HCT116 (cell line): Measurements from ENCODE around the gene MYO7B. TPM values are rescaled to one million over a fixed set of nuclear protein-coding genes. Genes with fewer than 3 reads are reported as not detected.

Experiments
- ATAC-seq: fragments of 200-7000 bp; cut with Tn5 transposase; 2 replicates; pipeline ENCODE4 v1.9.1; 2020; ENCODE audit warnings: mild to moderate bottlenecking, moderate library complexity
- BruUV-seq: library from RNA; stranded (reverse); fragments of 400-500 nt; replicated peaks from 2 replicates; lab custom pipeline; 2021; lab: Mats Ljungman, UMichigan
- CTCF ChIA-PET: fragments of 300-600 bp; sonication (Branson Sonifier 250); formaldehyde crosslinking; loops from one replicate; lab custom pipeline; 2021; ENCODE audit warnings: antibody characterized with exemption; lab: Charles Lee
- POLR2A ChIA-PET: fragments of 300-600, 350-600 bp; sonication (Branson Sonifier 250); formaldehyde crosslinking; loops from one replicate; lab custom pipeline; 2021; ENCODE audit warnings: antibody characterized with exemption; lab: Charles Lee
- RAD21 ChIA-PET, 2 experiments: fragments of 300-600 bp; sonication (Branson Sonifier 250); formaldehyde crosslinking; loops; one replicate each; lab custom pipeline; 2023; ENCODE audit warnings: low total read pairs in 2 of 2; ENCODE audit not compliant: uncharacterized antibody in 2 of 2, unreplicated experiment in 2 of 2, low non-redundant PET in 1 of 2; lab: Charles Lee
- DNase-seq: peaks from one replicate; pipeline ENCODE4 v3.0.0-alpha.2; 2010; ENCODE audit warnings: low read depth, low spot score
- H2AFZ ChIP-seq: fragments of 200-600 bp; shearing (Covaris generic), sonication (generic); 2 replicates; pipeline ENCODE4 v1.6.1; 2017; ENCODE audit warnings: low read depth, mixed run types, mixed read lengths, antibody characterized with exemption, low read length; ENCODE audit not compliant: poor library complexity, severe bottlenecking
- H3K27ac ChIP-seq: 2 replicates; pipeline ENCODE4 v1.5.1; 2012; ENCODE audit warnings: low read depth, low read length
- H3K27me3 ChIP-seq: fragments of 200-600 bp; sonication (generic); 2 replicates; pipeline ENCODE4 v1.6.1; 2016; ENCODE audit warnings: mixed run types, low read length, mixed read lengths; ENCODE audit not compliant: insufficient read depth
- H3K36me3 ChIP-seq, 2 experiments: fragments of 200-500 bp in 1 of 2; fragments of 200-600 bp in 1 of 2; sonication (Bioruptor generic) in 1 of 2; sonication (generic) in 1 of 2; 2 replicates each; pipeline versions ENCODE4 v1.5.1 to v1.6.1; 2014 to 2016; ENCODE audit warnings: low read length in 2 of 2, inconsistent platforms in 1 of 2, mixed read lengths in 1 of 2, mixed run types in 1 of 2; ENCODE audit not compliant: insufficient read depth in 2 of 2, control insufficient read depth in 1 of 2
- H3K4me1 ChIP-seq, 2 experiments: fragments of 200-600 bp in 1 of 2; sonication (generic) in 1 of 2; 2 replicates each; pipeline versions ENCODE4 v1.5.1 to v1.6.1; 2012 to 2017; ENCODE audit warnings: low read length in 2 of 2, inconsistent platforms in 1 of 2, mild to moderate bottlenecking in 1 of 2, mixed read lengths in 1 of 2, mixed run types in 1 of 2, moderate library complexity in 1 of 2; ENCODE audit not compliant: insufficient read depth in 2 of 2, control insufficient read depth in 1 of 2
- H3K4me2 ChIP-seq: fragments of 200-600 bp; sonication (generic); 2 replicates; pipeline ENCODE4 v1.6.1; 2017; ENCODE audit warnings: mixed run types, low read length, mixed read lengths
- H3K4me3 ChIP-seq, 2 experiments: fragments of 200-600 bp in 1 of 2; sonication (generic) in 1 of 2; replicated peaks in 1 of 2; 2 replicates each; pipeline ENCODE4 v1.5.1; 2011 to 2016; ENCODE audit warnings: low read length in 2 of 2, control low read depth in 1 of 2, low read depth in 1 of 2, mild to moderate bottlenecking in 1 of 2, mixed read lengths in 1 of 2, mixed run types in 1 of 2
- H3K79me2 ChIP-seq: fragments of 200-600 bp; sonication (generic); 2 replicates; pipeline ENCODE4 v1.6.1; 2017; ENCODE audit warnings: mild to moderate bottlenecking, mixed run types, low read length, moderate library complexity, mixed read lengths; ENCODE audit not compliant: insufficient read depth
- H3K9ac ChIP-seq: fragments of 200-600 bp; sonication (generic); 2 replicates; pipeline ENCODE4 v1.6.1; 2016; ENCODE audit warnings: low read length, mixed read lengths
- H3K9me2 ChIP-seq: fragments of 200-600 bp; sonication (generic), shearing (Covaris generic); 2 replicates; pipeline ENCODE4 v1.6.1; 2017; ENCODE audit warnings: mixed run types, mild to moderate bottlenecking, moderate library complexity; ENCODE audit not compliant: insufficient read depth
- H3K9me3 ChIP-seq, 2 experiments: fragments of 200-500 bp in 1 of 2; fragments of 200-600 bp in 1 of 2; sonication (Bioruptor generic) in 1 of 2; sonication (generic) in 1 of 2; 2 replicates each; pipeline ENCODE4 v1.6.1; 2014 to 2017; ENCODE audit warnings: low read length in 2 of 2, mixed read lengths in 2 of 2, inconsistent platforms in 1 of 2, low read depth in 1 of 2, mild to moderate bottlenecking in 1 of 2, mixed run types in 1 of 2, moderate library complexity in 1 of 2; ENCODE audit not compliant: control insufficient read depth in 1 of 2, insufficient read depth in 1 of 2
- H4K20me1 ChIP-seq: fragments of 200-600 bp; sonication (generic), shearing (Covaris generic); 2 replicates; pipeline ENCODE4 v1.6.1; 2017; ENCODE audit warnings: mixed run types, mild to moderate bottlenecking, moderate library complexity; ENCODE audit not compliant: insufficient read depth
- EGR1 ChIP-seq: IDR thresholded peaks from 2 replicates; pipeline ENCODE4 v1.6.1; 2012; ENCODE audit warnings: low read depth
- EZH2 ChIP-seq: fragments of 200-600 bp; sonication (generic); IDR thresholded peaks from 2 replicates; pipeline ENCODE4 v1.6.1; 2017; ENCODE audit warnings: antibody characterized with exemption, mixed run types
- JUND ChIP-seq: IDR thresholded peaks from 2 replicates; pipeline ENCODE4 v1.6.1; 2012
- TCF7L2 ChIP-seq: IDR thresholded peaks from 2 replicates; pipeline ENCODE4 v1.7.0; 2011; ENCODE audit warnings: borderline replicate concordance, inconsistent platforms; ENCODE audit not compliant: insufficient read depth, insufficient read length; ENCODE audit errors: extremely low read depth
- ZFX ChIP-seq: fragments of 450-650 bp; IDR thresholded peaks from 2 replicates; pipeline ENCODE4 v1.6.1; 2017
- ZNF274 ChIP-seq: fragments of 200-500 bp; sonication (Bioruptor generic); IDR thresholded peaks from 2 replicates; pipeline ENCODE4 v1.6.1; 2014; ENCODE audit warnings: mild to moderate bottlenecking, low read depth, low read length, inconsistent platforms
- intact Hi-C: fragments of 100-400 bp; cut with micrococcal nuclease; formaldehyde crosslinking; loops from 2 replicates; pipeline ENCODE4 v1.10.0; 2022
- total RNA-seq: library from RNA; stranded (reverse); gene quantifications from one replicate; pipeline ENCODE4 v1.2.1, GENCODE V29; 2021; ENCODE audit not compliant: unreplicated experiment
- TF ChIP-seq, protein P1 (sequence below): IDR thresholded peaks from 2 replicates; pipeline ENCODE4 v1.6.1; 2011; ENCODE audit warnings: mild to moderate bottlenecking, low read length, moderate library complexity; ENCODE audit not compliant: insufficient replicate concordance; ENCODE audit errors: extremely low read depth
- TF ChIP-seq, protein P2 (sequence below): IDR thresholded peaks from 2 replicates; pipeline ENCODE4 v1.6.1; 2012

Gene MYO7B
- total RNA-seq, 1 experiment from 2014 or later, result 0.07 TPM

DNA sequence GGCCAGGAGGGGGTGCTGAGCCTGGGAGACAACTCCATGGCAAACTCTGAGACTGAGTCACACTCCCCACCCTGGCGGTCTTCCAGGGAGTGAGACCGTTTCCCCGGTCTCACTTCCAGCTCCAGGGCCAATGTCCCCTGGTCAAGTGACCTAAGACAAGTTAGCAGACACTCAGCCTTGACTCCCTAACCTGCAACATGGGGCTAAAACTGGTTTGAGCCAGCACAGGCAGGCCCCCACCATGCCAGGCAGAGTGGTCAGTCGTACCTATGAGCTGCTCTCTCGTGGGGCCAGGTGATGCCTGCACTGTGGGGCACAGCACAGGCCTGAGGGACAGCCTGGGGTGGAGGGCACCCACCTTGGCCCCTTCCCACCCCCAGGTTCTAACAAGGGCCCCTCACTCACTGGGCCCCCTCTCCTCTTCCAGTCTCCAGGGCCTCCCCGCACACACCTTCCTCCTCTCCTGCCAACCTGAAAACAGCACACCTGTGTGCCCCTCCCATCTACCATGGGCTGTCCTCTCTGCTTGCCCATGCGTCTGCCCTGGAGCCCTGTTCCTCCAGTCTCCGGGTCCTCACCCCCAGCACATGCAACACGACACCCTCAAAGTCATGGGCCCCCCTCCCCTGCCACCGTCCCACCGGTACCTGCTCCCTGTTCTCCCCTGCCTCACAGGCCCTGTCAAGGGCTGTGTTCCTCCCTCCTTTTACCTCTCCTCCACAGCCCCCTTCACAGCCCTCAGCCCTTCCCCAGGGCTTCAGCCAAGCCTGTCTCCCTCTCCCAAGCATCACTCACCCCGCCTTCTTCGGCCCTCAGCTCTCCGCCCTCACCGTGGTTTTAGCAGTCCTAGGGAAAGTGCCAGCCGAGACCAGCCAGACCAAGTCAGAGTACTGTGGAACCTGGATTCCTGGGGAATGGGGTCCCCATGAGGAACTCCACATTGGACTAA is 112.0 kb downstream of the MYO7B start (continued):
- TF ChIP-seq JUND, result no peak
- no peak for TF ChIP-seq EGR1
- TF ChIP-seq, protein P1, sequence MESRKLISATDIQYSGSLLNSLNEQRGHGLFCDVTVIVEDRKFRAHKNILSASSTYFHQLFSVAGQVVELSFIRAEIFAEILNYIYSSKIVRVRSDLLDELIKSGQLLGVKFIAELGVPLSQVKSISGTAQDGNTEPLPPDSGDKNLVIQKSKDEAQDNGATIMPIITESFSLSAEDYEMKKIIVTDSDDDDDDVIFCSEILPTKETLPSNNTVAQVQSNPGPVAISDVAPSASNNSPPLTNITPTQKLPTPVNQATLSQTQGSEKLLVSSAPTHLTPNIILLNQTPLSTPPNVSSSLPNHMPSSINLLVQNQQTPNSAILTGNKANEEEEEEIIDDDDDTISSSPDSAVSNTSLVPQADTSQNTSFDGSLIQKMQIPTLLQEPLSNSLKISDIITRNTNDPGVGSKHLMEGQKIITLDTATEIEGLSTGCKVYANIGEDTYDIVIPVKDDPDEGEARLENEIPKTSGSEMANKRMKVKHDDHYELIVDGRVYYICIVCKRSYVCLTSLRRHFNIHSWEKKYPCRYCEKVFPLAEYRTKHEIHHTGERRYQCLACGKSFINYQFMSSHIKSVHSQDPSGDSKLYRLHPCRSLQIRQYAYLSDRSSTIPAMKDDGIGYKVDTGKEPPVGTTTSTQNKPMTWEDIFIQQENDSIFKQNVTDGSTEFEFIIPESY, result no peak
- no peak for TF ChIP-seq ZFX
- TF ChIP-seq EZH2, result no peak
- TF ChIP-seq, protein P2, sequence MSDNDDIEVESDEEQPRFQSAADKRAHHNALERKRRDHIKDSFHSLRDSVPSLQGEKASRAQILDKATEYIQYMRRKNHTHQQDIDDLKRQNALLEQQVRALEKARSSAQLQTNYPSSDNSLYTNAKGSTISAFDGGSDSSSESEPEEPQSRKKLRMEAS, result no peak
- no peak for TF ChIP-seq TCF7L2
- TF ChIP-seq ZNF274, result no peak
- TF ChIP-seq, all 23 proteins: peak for 0

DNA sequence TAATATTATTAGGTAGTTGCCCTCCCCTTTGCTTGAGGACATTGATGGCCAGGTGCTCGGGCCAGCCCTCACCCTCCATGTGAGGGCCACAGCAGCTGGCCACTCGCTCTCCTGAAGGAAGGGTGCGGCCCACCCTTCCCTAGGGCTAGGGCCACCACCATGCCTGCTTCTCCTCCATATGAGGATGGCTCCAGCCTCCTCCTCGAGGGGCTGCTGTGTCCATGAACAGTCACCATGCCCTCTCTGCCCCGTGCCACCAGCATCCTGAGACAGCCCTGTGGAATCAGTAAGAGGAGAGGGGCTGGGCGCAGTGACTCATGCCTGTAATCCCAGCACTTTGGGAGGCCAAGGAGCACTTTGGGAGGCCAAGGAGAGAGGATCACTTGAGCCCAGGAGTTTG is 112.8 kb downstream of the MYO7B start:
- DNase-seq (no peak), ATAC-seq (no peak)
- Histone ChIP-seq H3K9me3 (no peaks in the 10 kb centered on the region), H2AFZ (no peak overlapping the region), H3K9ac (no peak overlapping the region), H3K27ac (no peak overlapping the region), H3K27me3 (no peaks in the 10 kb centered on the region), H3K79me2 (no peaks in the 10 kb centered on the region), H4K20me1 (no peaks in the 10 kb centered on the region), H3K4me1 (peaks cover 9 to 31% of the 10 kb centered on the region in 2 experiments), H3K9me2 (no peaks in the 10 kb centered on the region), H3K4me3 (no peak overlapping the region), H3K4me2 (no peak overlapping the region), H3K36me3 (no peaks in the 10 kb centered on the region)
- ChIA-PET RAD21 (interaction anchor here in 1 of 2 experiments (0.6 to 1.4 kb wide), 2 partner anchors 11 to 57 kb away, joined by 3 to 4 read pairs; no protein-coding TSS in a partner anchor), CTCF (interaction anchor here (3.6 to 5.8 kb wide), 2 partner anchors 57 to 451 kb away, joined by 17 to 97 read pairs; no protein-coding TSS in a partner anchor), POLR2A (interaction anchor here (1.6 kb wide), 1 partner anchor 57 kb away, joined by 3 read pairs; no protein-coding TSS in a partner anchor)
- intact Hi-C loops, result loop anchor here (10.0 kb wide), 1 partner anchor 324 kb away; no protein-coding TSS in a partner anchor
- no TSS peak for BruUV-seq
- TF ChIP-seq ZNF274, result no peak
